Dendritic cell treated with granulocyte-macrophage colony-stimulating factor and Interleukin-4, amounts not matched to agents 40 ng/mL and 50 ng/mL, for 4 days (primary cell): Measurements from ENCODE around the gene ADO.
"Not testable (repeated sequence)": the region's sequence is repeated elsewhere in the genome, so short reads cannot be mapped to it uniquely, and the experiment has no call there.

Experiments
- H3K27ac Mint-ChIP-seq: one replicate; pipeline ENCODE4 v1.8.0; 2022; ENCODE audit warnings: mild to moderate bottlenecking, mixed read lengths
- H3K27me3 Mint-ChIP-seq: one replicate; pipeline ENCODE4 v1.8.0; 2022; ENCODE audit warnings: mild to moderate bottlenecking, mixed read lengths
- H3K36me3 Mint-ChIP-seq: one replicate; pipeline ENCODE4 v1.8.0; 2022; ENCODE audit warnings: low read depth, mixed read lengths
- H3K4me1 Mint-ChIP-seq: one replicate; pipeline ENCODE4 v1.8.0; 2022; ENCODE audit warnings: low read depth, mixed read lengths
- H3K4me3 Mint-ChIP-seq: one replicate; pipeline ENCODE4 v1.8.0; 2022; ENCODE audit warnings: mild to moderate bottlenecking, moderate library complexity, mixed read lengths
- H3K9me3 Mint-ChIP-seq: one replicate; pipeline ENCODE4 v1.8.0; 2022; ENCODE audit warnings: mixed read lengths
- intact Hi-C: fragments of 100-400 bp; cut with micrococcal nuclease; formaldehyde crosslinking; loops from one replicate; pipeline ENCODE4 v1.15.0; 2022

ADO gene

GRCh38 chr10:62778125-62778524 lies 26.4 kb upstream of the ADO start:
- no peak overlapping the region for H3K27ac Mint-ChIP-seq
- peaks cover 21% of the 10 kb centered on the region for H3K4me1 Mint-ChIP-seq
- no peaks in the 10 kb centered on the region for H3K9me3 Mint-ChIP-seq
- H3K4me3 Mint-ChIP-seq = no peak overlapping the region
- no peaks in the 10 kb centered on the region for H3K36me3 Mint-ChIP-seq
- intact Hi-C loops = no loop called here
- H3K27me3 Mint-ChIP-seq = peaks cover 12% of the 10 kb centered on the region

- intact Hi-C loops = no loop called here
- H3K4me3 Mint-ChIP-seq = no peak overlapping the region
- H3K36me3 Mint-ChIP-seq = peaks cover 10% of the 10 kb centered on the region
- H3K9me3 Mint-ChIP-seq = peaks cover 2% of the 10 kb centered on the region
- H3K27me3 Mint-ChIP-seq = peaks cover 10% of the 10 kb centered on the region
- H3K27ac Mint-ChIP-seq = no peak overlapping the region
- H3K4me1 Mint-ChIP-seq = peaks cover 16% of the 10 kb centered on the region
Observed at GRCh38 chr10:62779487-62780248, 24.9 kb upstream of the ADO start.

- H3K27ac Mint-ChIP-seq, H3K4me3 Mint-ChIP-seq, H3K4me1 Mint-ChIP-seq, intact Hi-C loops: not testable (repeated sequence)
- Mint-ChIP-seq H3K9me3 (peaks cover 13% of the 10 kb centered on the region), H3K36me3 (peaks cover 22% of the 10 kb centered on the region), H3K27me3 (peaks cover 15% of the 10 kb centered on the region)
Observed at GRCh38 chr10:62784537-62784936, 20.0 kb upstream of the ADO start.

- intact Hi-C loops, H3K4me3 Mint-ChIP-seq, H3K27ac Mint-ChIP-seq: not testable (repeated sequence)
- Mint-ChIP-seq H3K36me3 (peaks cover 29% of the 10 kb centered on the region), H3K27me3 (peaks cover 16% of the 10 kb centered on the region), H3K4me1 (peaks cover 13% of the 10 kb centered on the region), H3K9me3 (peaks cover 13% of the 10 kb centered on the region)
Observed at GRCh38 chr10:62788285-62788684, 16.2 kb upstream of the ADO start.

DNA sequence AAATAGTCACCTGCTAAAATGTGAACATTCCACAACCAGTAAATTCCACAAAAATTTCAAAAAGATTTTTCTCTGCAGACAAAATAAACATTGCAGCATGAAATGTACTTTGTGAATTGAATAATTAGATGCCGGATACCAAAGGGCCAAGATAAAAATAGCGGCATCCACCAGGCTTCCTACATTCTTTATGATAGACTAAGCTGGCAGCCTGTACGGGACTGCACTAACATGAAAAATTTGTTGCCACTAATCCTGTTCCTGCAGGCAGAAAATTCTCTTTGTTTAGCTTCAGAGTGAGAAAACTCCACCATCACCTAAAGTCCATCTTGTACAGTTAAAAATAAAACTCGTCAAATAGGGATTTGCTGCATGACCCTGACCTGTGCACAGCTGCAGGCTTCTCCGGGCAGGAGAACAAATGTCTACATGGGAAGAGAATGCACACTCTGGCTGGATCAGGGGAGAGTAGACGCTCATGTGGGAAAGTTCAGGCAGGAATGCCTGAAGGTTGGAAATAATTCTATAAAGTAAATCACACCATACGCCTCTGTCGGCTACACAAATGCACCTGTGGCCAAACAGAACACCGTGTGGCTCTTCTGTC lies 15.6 kb upstream of the ADO start:
- H3K9me3 Mint-ChIP-seq = peaks cover 13% of the 10 kb centered on the region
- no peak overlapping the region for H3K4me3 Mint-ChIP-seq
- H3K27me3 Mint-ChIP-seq = peaks cover 14% of the 10 kb centered on the region
- peaks cover 13% of the 10 kb centered on the region for H3K4me1 Mint-ChIP-seq
- intact Hi-C loops = no loop called here
- H3K36me3 Mint-ChIP-seq = peaks cover 24% of the 10 kb centered on the region
- H3K27ac Mint-ChIP-seq = no peak overlapping the region

DNA sequence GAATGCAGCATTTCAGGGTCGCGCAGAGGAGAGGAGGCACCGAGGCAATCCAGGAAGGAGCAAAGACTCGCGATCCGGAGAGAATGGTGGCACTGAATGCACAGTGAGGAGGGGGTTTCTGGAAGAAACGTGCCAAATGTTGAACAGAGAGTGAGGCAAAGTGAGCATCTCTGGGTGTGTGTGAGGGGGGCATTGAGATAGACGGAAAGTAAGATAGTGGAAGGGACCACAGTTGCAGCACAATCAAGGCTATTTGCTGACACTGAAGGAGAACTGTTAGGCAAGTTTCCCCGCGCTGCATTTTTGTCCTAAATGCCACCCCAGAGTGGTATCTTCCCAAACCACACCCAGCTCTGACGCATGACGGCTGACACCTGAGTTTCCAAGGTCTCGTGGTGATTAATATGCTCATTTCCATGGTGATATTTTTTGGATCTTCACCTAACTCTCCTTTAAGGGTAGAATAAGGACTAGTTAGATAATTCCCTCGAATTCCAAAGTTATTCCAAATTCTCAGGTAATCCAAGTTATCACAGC lies 14.4 kb upstream of the ADO start:
- intact Hi-C loops = no loop called here
- H3K27ac Mint-ChIP-seq = no peak overlapping the region
- H3K4me3 Mint-ChIP-seq = no peak overlapping the region

GRCh38 chr10:62790571-62790970 lies 13.9 kb upstream of the ADO start:
- H3K27ac Mint-ChIP-seq = no peak overlapping the region
- H3K4me3 Mint-ChIP-seq = no peak overlapping the region
- H3K4me1 Mint-ChIP-seq = peaks cover 13% of the 10 kb centered on the region
- H3K27me3 Mint-ChIP-seq = peaks cover 9% of the 10 kb centered on the region
- peaks cover 10% of the 10 kb centered on the region for H3K36me3 Mint-ChIP-seq
- H3K9me3 Mint-ChIP-seq = peaks cover 2% of the 10 kb centered on the region
- intact Hi-C loops = no loop called here

More for the DNA sequence above, 14.4 kb upstream of the ADO start:
- H3K9me3 Mint-ChIP-seq = peaks cover 7% of the 10 kb centered on the region
- peaks cover 12% of the 10 kb centered on the region for H3K27me3 Mint-ChIP-seq
- H3K4me1 Mint-ChIP-seq = peaks cover 13% of the 10 kb centered on the region
- H3K36me3 Mint-ChIP-seq = peaks cover 15% of the 10 kb centered on the region

GRCh38 chr10:62792261-62792660 lies 12.3 kb upstream of the ADO start:
- Mint-ChIP-seq H3K36me3 (peaks cover 15% of the 10 kb centered on the region), H3K9me3 (no peaks in the 10 kb centered on the region), H3K27me3 (peaks cover 21% of the 10 kb centered on the region), H3K27ac (no peak overlapping the region), H3K4me1 (peaks cover 25% of the 10 kb centered on the region), H3K4me3 (no peak overlapping the region)
- intact Hi-C loops = no loop called here

- H3K4me1 Mint-ChIP-seq = peaks cover 43% of the 10 kb centered on the region
- no peak overlapping the region for H3K27ac Mint-ChIP-seq
- no peaks in the 10 kb centered on the region for H3K9me3 Mint-ChIP-seq
- peaks cover 23% of the 10 kb centered on the region for H3K27me3 Mint-ChIP-seq
- peaks cover 15% of the 10 kb centered on the region for H3K36me3 Mint-ChIP-seq
- no peak overlapping the region for H3K4me3 Mint-ChIP-seq
- intact Hi-C loops = no loop called here
Observed at GRCh38 chr10:62794306-62794705, 10.2 kb upstream of the ADO start.

DNA sequence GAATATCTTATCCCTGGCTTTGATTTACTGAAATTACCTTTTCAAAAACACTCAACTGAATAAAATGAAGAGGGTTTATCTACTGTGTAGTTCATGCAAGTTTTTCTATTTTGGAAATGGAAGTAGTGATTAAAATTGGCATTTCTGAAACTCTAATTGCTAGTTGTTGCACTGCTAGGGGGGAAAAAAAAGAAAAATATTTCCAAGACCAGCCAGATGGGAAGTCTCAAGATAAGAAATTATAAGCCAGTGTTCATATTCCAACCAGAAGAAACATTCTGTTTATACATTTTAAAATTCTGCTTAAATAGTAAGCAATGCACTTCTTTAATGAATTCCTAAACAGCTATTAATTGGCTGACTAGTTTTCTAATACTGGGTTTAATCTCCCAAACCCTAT lies 9.4 kb upstream of the ADO start:
- intact Hi-C loops = no loop called here
- Mint-ChIP-seq H3K9me3 (no peaks in the 10 kb centered on the region), H3K4me3 (no peak overlapping the region), H3K27ac (no peak overlapping the region), H3K27me3 (peaks cover 20% of the 10 kb centered on the region), H3K36me3 (peaks cover 7% of the 10 kb centered on the region), H3K4me1 (peaks cover 43% of the 10 kb centered on the region)

DNA sequence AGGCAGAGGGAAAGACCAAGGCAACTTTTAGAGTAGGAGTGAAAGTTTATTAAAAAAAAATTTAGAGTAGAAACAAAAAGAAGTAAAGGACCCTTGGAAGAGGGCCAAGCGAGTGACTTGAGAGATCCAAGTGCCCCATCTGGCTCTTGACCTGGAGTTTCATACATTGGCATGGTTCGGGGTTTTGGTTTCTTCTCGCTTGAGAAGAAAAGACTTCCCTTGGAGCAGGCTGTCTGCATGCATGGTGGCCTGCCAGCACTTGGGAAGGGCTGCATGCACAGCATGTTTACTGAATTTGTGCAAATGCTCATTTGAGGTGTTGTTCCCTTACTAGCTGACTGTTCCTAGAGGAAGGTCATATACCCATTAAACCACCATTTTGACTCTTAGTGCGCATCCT lies 8.8 kb upstream of the ADO start:
- Mint-ChIP-seq H3K4me3 (no peak overlapping the region), H3K9me3 (no peaks in the 10 kb centered on the region), H3K4me1 (peaks cover 48% of the 10 kb centered on the region), H3K27ac (no peak overlapping the region), H3K27me3 (peaks cover 21% of the 10 kb centered on the region), H3K36me3 (peaks cover 6% of the 10 kb centered on the region)
- intact Hi-C loops = no loop called here

GRCh38 chr10:62796896-62797295 lies 7.6 kb upstream of the ADO start:
- intact Hi-C loops = no loop called here
- Mint-ChIP-seq H3K27me3 (peaks cover 21% of the 10 kb centered on the region), H3K4me3 (no peak overlapping the region), H3K36me3 (peaks cover 6% of the 10 kb centered on the region), H3K9me3 (no peaks in the 10 kb centered on the region), H3K4me1 (peaks cover 47% of the 10 kb centered on the region), H3K27ac (peak overlapping the region; percentile 63)

DNA sequence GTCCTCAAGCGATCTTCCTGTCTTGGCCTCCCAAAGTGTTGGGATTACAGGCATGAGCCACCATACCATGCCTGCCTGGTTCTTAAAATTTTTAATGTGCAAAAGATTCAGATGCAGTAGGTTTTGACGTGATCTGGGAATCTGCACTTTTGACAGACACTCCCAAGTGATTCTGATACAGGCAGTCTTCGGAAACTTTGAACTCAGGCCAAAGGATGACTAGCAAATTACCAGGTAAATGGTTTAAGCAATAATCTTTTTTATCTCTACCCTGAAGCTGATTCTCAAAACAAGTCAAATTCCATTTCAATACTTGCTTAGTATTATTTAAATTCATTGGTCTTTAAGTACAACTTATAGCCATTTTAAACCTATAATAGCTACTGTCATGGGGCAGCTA lies 2.6 kb upstream of the ADO start:
- intact Hi-C loops = loop anchor here (5.0 kb wide), 1 partner anchor 40 kb away; no protein-coding TSS in a partner anchor
- Mint-ChIP-seq H3K27me3 (peaks cover 9% of the 10 kb centered on the region), H3K4me3 (no peak overlapping the region), H3K27ac (no peak overlapping the region), H3K36me3 (peaks cover 30% of the 10 kb centered on the region), H3K4me1 (peaks cover 55% of the 10 kb centered on the region), H3K9me3 (no peaks in the 10 kb centered on the region)

DNA sequence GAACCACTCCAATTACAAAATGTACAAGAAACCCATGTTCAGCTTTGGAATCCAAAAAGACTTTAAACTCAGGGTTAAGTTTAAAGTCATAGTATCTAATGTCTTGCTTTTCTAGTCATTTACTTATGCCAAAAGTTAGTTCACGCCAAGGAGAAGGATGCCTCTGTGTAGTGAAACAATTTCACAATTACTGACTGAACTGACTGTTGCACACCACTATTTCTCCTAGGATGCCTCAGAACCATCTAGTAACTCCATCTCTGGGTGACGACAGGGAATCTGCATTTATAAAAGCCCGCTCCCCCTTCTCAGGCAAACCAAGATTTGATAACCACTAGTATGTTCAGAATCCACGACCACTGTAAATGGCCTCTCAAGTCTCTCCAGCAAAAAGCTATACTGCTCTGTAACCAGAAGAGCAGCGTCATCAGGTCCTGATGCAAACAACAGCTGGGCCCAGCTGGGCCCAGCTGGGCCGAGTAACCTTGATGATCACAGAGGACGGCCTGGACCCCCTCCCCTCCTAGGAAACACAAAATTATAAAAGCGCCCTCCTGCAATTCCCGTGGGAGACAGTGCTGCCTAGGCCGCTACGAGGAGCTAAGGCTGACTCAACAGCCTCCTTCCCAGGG lies 680 bp upstream of the ADO start:
- Mint-ChIP-seq H3K27ac (peak overlapping the region; percentile 100), H3K4me1 (peaks cover 54% of the 10 kb centered on the region), H3K4me3 (peak overlapping the region; percentile 93), H3K9me3 (no peaks in the 10 kb centered on the region), H3K27me3 (peaks cover 8% of the 10 kb centered on the region), H3K36me3 (peaks cover 42% of the 10 kb centered on the region)
- intact Hi-C loops = loop anchor here (5.0 kb wide), 1 partner anchor 42 kb away; no protein-coding TSS in a partner anchor
